GM19238 (cell line): ENCODE data around the gene NUBPL.
"Not testable (repeated sequence)": the region's sequence is repeated elsewhere in the genome, so short reads cannot be mapped to it uniquely, and the experiment has no call there.

ENCODE experiments used
- DNase-seq: peaks from one replicate; pipeline ENCODE4 v3.0.0; 2011; ENCODE audit warnings: low spot score; ENCODE audit not compliant: insufficient read length

The NUBPL gene

DNA sequence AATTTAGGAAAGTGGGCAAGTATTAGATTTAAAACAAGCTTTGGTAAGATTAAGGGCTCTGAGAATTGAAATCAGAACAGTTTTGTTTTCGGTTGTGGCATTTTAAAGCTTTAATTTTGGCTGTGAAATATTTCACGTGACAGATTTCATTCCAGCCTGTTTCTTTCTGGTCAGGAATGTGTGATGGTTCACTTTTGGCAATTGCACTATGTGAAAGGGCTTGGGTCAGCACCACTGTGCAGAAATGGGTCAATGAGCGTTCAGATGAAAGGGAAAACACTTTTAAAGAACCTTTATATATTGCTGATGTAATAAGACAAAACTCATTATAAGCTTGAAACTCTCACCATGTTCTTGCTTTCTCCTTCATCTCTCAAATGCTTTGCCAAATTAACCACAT is 17.1 kb downstream of the NUBPL start:
- DNase-seq = no peak

DNA sequence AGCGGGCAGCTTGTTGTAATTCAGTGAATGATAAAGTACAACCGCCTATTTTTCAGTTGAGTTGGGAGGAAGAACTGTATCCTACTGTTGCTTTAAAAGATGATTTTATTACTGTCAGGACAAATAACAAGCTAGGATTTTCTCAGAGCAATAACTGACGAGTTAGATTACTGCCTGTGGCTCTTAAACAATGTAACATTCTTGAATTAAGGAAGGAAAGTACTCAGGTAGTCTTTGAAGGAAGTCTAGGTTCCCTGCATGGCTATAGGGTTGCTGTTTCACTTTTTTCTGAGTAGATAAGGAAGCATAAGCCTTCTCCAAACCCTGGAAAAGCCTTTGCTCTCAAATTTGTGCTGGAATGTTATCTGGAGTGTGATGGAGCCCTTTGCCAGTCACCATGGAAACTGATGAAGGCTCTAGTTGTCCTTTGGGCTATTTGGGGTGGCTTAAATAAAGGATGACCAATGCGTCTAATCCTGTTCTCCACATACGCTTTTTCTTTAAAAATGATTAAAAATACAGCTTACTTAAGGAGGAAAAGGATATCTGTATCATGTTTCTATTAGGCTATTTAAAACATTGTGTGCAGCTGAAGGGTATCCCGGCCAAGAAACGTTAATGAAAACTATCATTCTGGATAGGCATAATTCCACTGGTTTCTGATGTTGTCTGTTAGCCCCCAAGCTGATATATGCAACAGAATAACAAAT is 17.7 kb downstream of the NUBPL start:
- no peak for DNase-seq

- DNase-seq = no peak
Measured at GRCh38 chr14:31580234-31580633, 19.0 kb downstream of the NUBPL start.

DNA sequence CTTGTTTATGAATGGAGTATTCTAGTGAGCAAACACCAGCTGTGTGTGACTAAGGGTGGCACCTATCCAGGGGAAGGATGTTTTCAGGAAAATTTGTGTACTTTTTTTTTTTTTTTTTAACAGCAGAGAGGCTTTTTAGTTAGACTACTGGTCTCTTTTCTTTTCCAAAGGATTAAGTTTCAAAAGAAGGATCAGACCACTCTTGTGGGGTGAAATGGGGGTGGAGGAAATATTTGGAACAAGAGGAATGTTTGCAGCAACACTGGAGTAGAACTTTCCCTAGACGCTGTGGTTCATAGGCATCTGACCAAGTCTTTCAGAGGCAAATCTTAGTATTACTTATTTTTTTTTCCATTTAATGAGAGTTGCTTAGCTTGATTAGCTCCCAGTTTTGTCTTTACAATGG is 21.1 kb downstream of the NUBPL start:
- no peak for DNase-seq

DNA sequence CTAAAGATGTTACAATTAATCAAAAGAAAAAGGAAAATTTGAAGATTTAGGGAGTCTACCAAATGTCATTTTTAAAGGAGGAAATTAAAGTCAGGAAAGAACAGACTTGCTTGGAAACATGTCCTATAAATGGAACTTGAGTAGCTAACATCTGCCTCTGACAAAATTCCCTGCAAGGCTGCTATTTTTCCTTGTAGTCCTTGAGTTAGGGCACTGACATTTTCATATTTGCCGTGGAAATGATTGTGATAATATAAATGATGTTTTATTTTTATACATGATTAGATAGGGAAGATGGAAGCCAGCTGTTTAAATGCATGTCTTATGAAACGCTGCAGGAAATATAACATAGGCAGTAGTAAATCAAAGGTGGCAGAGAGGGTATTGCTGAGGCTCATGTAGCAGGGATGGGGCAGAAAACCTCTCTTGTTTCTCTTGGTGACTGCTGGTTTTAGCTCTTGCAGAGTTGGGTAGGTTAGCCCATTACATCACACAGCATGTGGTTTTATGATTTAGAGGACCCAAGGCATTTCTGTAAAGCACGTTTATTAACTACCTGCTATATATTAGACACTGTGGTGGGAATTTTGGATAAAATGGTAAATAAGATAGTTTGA is 21.7 kb downstream of the NUBPL start:
- DNase-seq = no peak

- no peak for DNase-seq
Measured at GRCh38 chr14:31590206-31590605, 29.0 kb downstream of the NUBPL start.

DNA sequence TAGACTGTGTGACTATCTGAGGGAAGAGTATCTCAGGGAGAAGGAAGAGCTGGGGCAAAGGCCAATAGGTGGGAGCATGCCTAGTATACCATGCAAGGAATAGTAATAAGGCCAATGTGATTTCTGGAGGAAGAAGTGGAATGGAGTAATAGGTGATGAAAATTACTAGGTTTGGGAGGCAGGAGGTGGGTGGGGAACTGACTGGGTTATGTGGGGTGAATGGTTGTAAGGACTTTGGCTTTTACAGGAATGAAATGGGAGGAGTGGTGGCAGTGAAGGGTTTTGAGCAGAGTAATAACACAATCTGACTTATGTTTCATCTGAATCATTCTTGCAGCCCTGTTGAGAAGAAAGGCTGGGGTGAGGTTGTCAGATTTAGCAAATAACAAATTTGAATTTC is 30.9 kb downstream of the NUBPL start:
- DNase-seq = no peak

DNA sequence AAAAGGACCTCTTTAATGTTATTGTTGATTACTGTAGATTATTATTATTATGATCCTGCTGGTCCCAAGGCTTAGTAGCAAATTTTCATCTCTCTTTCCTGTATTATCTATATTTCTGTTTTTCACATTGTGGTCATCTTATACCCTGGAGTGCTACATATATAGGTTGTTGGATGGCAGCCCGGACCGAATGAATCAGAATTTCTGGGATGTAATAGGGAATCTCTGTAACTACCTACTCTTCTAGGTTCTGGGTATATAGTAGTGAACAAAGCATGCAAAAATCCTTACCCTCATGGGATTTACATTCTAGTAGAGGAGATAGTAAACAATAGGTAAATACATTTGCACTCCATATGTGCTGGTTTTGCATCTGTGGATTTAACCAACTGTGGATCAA is 31.4 kb downstream of the NUBPL start:
- no peak for DNase-seq

DNA sequence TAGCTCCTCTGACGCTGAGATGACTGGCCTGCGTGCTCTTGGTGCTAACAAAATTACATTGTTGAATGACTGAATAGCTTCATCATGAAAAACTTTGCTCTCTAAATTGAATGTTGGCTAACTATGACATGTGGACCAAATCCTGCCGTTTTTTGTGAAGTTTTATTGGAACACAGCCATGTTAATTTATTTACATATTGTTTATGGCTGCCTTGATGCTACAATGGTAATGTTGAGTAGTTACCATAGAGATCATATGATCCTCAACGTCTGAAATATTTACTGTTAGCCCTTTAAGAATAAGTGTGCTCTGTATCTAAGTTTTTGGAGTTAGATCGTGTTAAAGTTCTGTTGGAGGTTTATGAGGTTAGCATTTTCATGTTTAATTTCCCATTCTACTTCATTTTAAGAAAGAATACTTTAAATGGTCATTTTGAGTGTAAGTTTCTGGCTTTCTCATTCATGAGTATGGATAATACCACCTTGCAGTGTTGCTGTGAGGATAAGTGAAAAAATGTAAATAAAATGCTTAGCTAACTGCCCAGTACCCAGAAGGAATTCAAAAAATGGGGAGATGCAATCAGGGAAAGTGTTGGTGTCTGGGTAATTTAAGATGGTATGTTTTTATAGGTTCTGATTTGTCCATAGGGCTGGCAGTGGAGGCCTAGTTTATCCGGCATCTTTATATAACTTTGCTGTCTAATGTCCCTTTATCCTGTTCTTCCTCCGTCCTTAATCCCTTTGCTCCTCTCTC is 35.3 kb downstream of the NUBPL start:
- no peak for DNase-seq

- DNase-seq = no peak
Measured at GRCh38 chr14:31605702-31606101, 44.5 kb downstream of the NUBPL start.

DNA sequence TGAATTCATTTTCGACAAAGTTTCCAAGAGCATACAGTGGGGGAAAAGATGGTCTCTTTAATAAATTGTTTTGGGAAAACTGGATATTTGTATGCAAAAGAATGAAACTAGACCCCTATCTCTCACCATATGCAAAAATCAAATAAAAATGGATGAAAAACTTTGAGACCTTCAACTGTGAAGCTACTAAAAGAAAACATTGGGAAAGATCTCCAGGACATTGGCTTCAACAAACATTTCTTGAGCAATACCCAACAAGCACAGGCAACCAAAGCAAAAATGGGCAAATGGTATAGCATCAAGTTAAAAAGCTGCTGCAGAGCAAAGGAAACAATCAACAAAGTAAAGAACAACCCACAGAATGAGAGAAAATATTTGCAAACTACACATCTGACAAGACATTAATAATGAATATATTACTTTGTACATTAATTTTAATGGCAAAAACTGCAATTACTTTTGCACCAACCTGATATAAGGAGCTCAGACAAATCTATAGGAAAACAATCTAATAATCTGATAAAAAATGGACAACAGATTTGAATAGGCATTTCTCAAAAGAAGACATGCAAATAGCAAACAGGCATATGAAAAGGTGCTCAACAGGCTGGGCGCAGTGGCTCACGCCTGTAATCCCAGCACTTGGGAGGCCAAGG is 50.7 kb downstream of the NUBPL start:
- DNase-seq = no peak

DNA sequence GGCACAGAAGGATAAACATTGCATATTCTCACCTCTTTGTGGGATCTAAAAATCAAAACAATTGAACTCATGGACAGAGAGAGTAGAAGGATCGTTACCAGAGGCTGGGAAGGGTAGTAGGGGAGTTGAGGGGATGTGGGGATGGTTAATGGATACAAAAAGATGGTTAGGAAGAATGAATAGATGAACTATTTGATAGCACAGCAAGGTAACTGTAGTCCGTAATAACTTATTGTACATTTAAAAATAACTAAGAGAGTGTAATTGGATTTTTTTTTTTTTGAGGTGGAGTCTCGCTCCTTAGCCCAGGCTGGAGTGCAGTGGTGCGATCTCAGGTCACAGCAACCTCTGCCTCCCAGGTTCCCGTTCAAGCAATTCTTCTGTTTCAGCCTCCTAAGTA is 52.0 kb downstream of the NUBPL start:
- DNase-seq = no peak

GRCh38 chr14:31618884-31619283 is 57.7 kb downstream of the NUBPL start:
- not testable (repeated sequence) for DNase-seq

GRCh38 chr14:31619440-31619839 is 58.2 kb downstream of the NUBPL start:
- no peak for DNase-seq

DNA sequence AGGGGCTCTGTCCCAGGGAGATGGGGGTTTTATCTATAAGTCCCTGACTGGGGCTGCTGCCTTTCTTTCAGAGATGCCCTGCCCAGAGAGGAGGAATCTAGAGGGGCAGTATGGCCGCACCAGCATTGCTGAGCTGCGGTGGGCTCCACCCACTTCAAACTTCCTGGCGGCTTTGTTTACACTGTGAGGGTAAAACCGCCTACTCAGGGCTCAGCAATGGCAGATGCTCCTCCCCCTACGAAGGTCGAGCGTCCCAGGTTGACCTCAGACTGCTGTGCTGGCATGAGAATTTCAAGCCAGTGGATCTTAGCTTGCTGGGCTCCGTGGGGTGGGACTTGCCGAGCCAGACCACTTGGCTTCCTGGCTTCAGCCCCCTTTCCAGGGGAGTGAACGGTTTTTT is 59.7 kb downstream of the NUBPL start:
- DNase-seq = not testable (repeated sequence)

DNA sequence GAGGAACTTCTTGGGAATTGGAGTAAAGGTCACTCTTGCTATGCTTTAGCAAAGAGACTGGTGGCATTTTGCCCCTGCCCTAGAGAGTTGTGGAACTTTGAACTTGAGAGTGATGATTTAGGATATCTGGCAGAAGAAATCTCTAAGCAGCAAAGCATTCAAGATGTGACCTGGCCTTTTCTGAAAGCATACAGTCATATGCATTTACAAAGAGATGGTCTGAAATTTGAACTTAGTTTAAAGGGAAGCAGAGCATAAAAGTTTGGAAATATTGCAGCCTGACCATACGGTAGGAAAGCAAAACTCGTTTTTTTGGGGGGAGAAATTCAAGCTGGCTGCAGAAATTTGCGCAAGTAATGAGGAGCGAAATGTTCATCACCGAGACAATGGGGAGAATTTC is 60.9 kb downstream of the NUBPL start:
- DNase-seq = no peak

GRCh38 chr14:31652900-31653299 is 91.7 kb downstream of the NUBPL start:
- not testable (repeated sequence) for DNase-seq

- DNase-seq = no peak
Measured at GRCh38 chr14:31657917-31658316, 96.7 kb downstream of the NUBPL start.

DNA sequence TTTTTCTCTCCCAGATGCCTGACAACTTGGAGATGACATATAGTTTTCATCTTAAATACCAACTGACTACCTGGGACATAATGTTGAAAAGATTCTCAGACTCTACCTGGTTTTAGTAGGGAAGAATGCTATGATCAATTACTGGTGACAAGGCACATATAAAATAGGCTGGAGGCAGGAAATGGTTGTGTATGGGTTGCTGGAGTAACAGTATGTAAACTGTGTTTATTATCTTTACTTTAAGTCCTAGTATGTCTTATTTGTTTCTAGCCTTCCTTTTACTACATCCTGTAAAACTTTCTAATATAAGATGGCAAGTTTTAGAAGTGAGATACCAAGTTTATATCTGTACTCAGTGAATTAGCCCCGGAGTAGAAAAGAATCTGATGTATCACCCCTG is 98.1 kb downstream of the NUBPL start:
- no peak for DNase-seq

GRCh38 chr14:31660191-31660590 is 99.0 kb downstream of the NUBPL start:
- no peak for DNase-seq

DNA sequence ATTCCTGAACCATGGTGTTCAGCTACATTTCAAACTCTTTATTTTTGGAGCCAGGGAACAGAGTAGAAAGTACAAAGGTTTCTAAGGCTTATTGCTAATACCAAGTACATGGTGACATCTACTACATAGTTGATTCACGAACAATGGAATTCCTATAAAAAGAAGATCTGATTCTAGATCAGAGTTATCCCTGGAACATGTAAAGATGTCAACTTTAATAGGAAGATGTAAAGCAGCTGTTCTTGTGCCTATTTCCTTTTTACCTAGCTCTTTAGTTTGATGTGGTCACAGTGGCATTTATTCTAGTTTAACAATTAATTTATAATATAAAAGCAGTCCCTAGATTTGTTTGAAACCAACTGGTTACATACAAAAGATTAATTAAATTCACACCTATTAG is 99.5 kb downstream of the NUBPL start:
- DNase-seq = no peak

GRCh38 chr14:31668348-31668747 is 107.1 kb downstream of the NUBPL start:
- no peak for DNase-seq
